NCI-H460 (cell line): ENCODE measurements around the gene RBMXL2. TPM values are rescaled to one million over a fixed set of nuclear protein-coding genes. Genes with fewer than 3 reads are reported as not detected.

Experiments used
- total RNA-seq: library from RNA; depleted of rRNA; stranded (reverse); fragments of >200 nt; shearing (Covaris generic); gene quantifications from 2 replicates; pipeline ENCODE4 v1.2.3, GENCODE V29; 2014; rRNA removed

Gene RBMXL2
- total RNA-seq, 1 experiment from 2014 or later, result not detected

Other genes starting within 250 kb of the RBMXL2 start
- gene OR10A5, start 243.3 kb upstream of the RBMXL2 start, total RNA-seq, result not detected in 2 replicates
- gene OR10A2, start 225.9 kb upstream of the RBMXL2 start, total RNA-seq, result not detected in 2 replicates
- not detected in 2 replicates for gene OR10A4, start 212.4 kb upstream of the RBMXL2 start, total RNA-seq
- gene OR2D2, start 196.5 kb upstream of the RBMXL2 start, total RNA-seq, result 0.10 TPM in 1 of 2 replicates, not detected in the other
- not detected in 2 replicates for gene OR2D3, start 168.0 kb upstream of the RBMXL2 start, total RNA-seq
- gene ZNF215, start 162.6 kb upstream of the RBMXL2 start, total RNA-seq, result 3.3 and 3.8 TPM in 2 replicates
- gene ZNF214, start 68.7 kb upstream of the RBMXL2 start, total RNA-seq, result 1.4 and 2.9 TPM in 2 replicates
- gene NLRP14, start 68.5 kb upstream of the RBMXL2 start, total RNA-seq, result 0.07 and 0.23 TPM in 2 replicates
- gene SYT9, start 162.9 kb downstream of the RBMXL2 start, total RNA-seq, result not detected in 2 replicates